Activated CD8-positive, alpha-beta T cell treated with anti-CD3 and anti-CD28 coated beads for 36 hours (primary cell): ENCODE data around the gene MRNIP. TPM values are rescaled to one million over a fixed set of nuclear protein-coding genes. Genes with fewer than 3 reads are reported as not detected.

Experiments used
- ATAC-seq: fragments of 200-7000 bp; cut with Tn5 transposase; one replicate; pipeline ENCODE4 v1.10.0; 2021; ENCODE audit warnings: mild to moderate bottlenecking, moderate library complexity
- CTCF ChIA-PET: fragments of 350-600 bp; sonication (Branson Sonifier 250); formaldehyde crosslinking; loops from one replicate; lab custom pipeline; 2021; ENCODE audit warnings: antibody characterized with exemption; lab: Charles Lee
- POLR2A ChIA-PET: fragments of 350-600 bp; sonication (Branson Sonifier 250); formaldehyde crosslinking; loops from one replicate; lab custom pipeline; 2021; ENCODE audit warnings: antibody characterized with exemption; lab: Charles Lee
- DNase-seq: peaks from one replicate; pipeline ENCODE4 v3.0.0-alpha.2; 2020
- H3K27ac Mint-ChIP-seq: one replicate; pipeline ENCODE4 v1.8.0; 2021; ENCODE audit warnings: mild to moderate bottlenecking, mixed read lengths
- H3K27me3 Mint-ChIP-seq: one replicate; pipeline ENCODE4 v1.8.0; 2021; ENCODE audit warnings: mixed read lengths
- H3K36me3 Mint-ChIP-seq: one replicate; pipeline ENCODE4 v1.8.0; 2021; ENCODE audit warnings: low read depth, mixed read lengths
- H3K4me1 Mint-ChIP-seq: one replicate; pipeline ENCODE4 v1.8.0; 2021; ENCODE audit warnings: low read depth, mixed read lengths
- H3K4me3 Mint-ChIP-seq: one replicate; pipeline ENCODE4 v1.8.0; 2021; ENCODE audit warnings: mild to moderate bottlenecking, moderate library complexity, mixed read lengths
- H3K9me3 Mint-ChIP-seq: one replicate; pipeline ENCODE4 v1.8.0; 2021; ENCODE audit warnings: mixed read lengths
- CTCF ChIP-seq: fragments of 200-600 bp; IDR thresholded peaks from one replicate; pipeline ENCODE4 v1.8.0; 2022; ENCODE audit warnings: antibody characterized with exemption, mild to moderate bottlenecking
- intact Hi-C: fragments of 100-400 bp; cut with micrococcal nuclease; formaldehyde crosslinking; loops from one replicate; pipeline ENCODE4 v1.10.0; 2022
- total RNA-seq, 2 experiments: library from RNA; stranded (reverse); gene quantifications; one replicate each; pipeline ENCODE4 v1.2.3, GENCODE V29; 2021

Gene MRNIP
- total RNA-seq, 2 experiments from 2014 or later, result 19.8 to 21.5 TPM

GRCh38 chr5:179805529-179806249, 52.9 kb downstream of the MRNIP start:
- Mint-ChIP-seq H3K4me1 (peaks cover 27% of the 10 kb centered on the region), H3K27ac (peak overlapping the region; percentile 87), H3K4me3 (peak overlapping the region; percentile 85), H3K27me3 (no peaks in the 10 kb centered on the region), H3K9me3 (no peaks in the 10 kb centered on the region), H3K36me3 (peaks cover 8% of the 10 kb centered on the region)
- POLR2A ChIA-PET, result interaction anchor here (0.6 to 3.5 kb wide), 9 partner anchors 9 to 182 kb away, joined by 3 to 25 read pairs (median 4); partner anchors contain the start of genes HNRNPH1, MRNIP and SQSTM1
- ATAC-seq (peak; percentile 15), DNase-seq (peak; percentile 65)
- no peak for TF ChIP-seq CTCF
- CTCF ChIA-PET, result interaction anchor here (1.3 to 1.4 kb wide), 2 partner anchors 9 to 101 kb away, joined by 3 to 5 read pairs; no protein-coding TSS in a partner anchor
- intact Hi-C loops, result no loop called here

DNA sequence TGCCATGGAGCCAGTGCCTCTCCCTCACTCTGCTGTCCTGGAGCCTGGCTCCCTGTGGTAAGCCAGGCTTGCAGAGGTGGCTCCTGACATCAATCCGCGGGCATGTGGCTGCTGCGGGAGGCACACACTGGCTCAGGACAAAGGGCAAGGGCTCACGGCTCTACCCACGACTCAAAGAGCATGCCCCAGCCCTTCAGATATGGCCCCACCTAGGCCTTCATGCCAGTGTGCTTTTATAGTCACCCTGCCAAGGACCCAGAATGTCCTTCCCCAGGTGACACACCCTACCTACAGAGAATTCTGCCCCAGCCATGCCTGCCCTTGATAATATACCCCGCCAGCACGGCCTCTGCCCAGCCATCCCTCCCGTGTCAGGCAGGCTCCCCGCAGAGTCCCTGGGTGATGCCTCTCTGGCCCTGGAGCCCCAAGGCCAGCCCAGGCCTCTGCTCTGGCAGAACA, 53.5 kb downstream of the MRNIP start:
- DNase-seq (no peak), ATAC-seq (no peak)
- ChIA-PET CTCF (interaction anchor here (1.3 to 1.6 kb wide), 3 partner anchors 9 to 102 kb away, joined by 3 to 5 read pairs (median 4); partner anchors contain the start of gene SQSTM1), POLR2A (interaction anchor here (0.7 to 3.5 kb wide), 7 partner anchors 9 to 182 kb away, joined by 3 to 25 read pairs (median 4); partner anchors contain the start of genes HNRNPH1 and SQSTM1)
- no peak for TF ChIP-seq CTCF
- Mint-ChIP-seq H3K4me3 (peak overlapping the region; percentile 85), H3K36me3 (peaks cover 4% of the 10 kb centered on the region), H3K9me3 (no peaks in the 10 kb centered on the region), H3K27me3 (no peaks in the 10 kb centered on the region), H3K27ac (peak overlapping the region; percentile 87), H3K4me1 (peaks cover 27% of the 10 kb centered on the region)
- intact Hi-C loops, result no loop called here

- H3K36me3 Mint-ChIP-seq, result peaks cover 4% of the 10 kb centered on the region
- ATAC-seq (no peak), DNase-seq (no peak)
- intact Hi-C loops, result loop anchor here (5.0 kb wide), 2 partner anchors 42 to 53 kb away; partner anchors contain the start of gene MRNIP
- H3K4me3 Mint-ChIP-seq, result peak overlapping the region; percentile 85
- ChIA-PET CTCF (interaction anchor here (1.6 kb wide), 1 partner anchor 16 kb away, joined by 4 read pairs; the partner anchor contains the start of gene SQSTM1), POLR2A (interaction anchor here (0.9 to 3.5 kb wide), 3 partner anchors 8 to 16 kb away, joined by 3 to 25 read pairs (median 4); partner anchors contain the start of gene SQSTM1)
- TF ChIP-seq CTCF, result no peak
- H3K9me3 Mint-ChIP-seq, result no peaks in the 10 kb centered on the region
- peak overlapping the region; percentile 87 for H3K27ac Mint-ChIP-seq
- no peaks in the 10 kb centered on the region for H3K27me3 Mint-ChIP-seq
- H3K4me1 Mint-ChIP-seq, result peaks cover 27% of the 10 kb centered on the region
Measured at GRCh38 chr5:179804555-179804947, 54.1 kb downstream of the MRNIP start.

DNA sequence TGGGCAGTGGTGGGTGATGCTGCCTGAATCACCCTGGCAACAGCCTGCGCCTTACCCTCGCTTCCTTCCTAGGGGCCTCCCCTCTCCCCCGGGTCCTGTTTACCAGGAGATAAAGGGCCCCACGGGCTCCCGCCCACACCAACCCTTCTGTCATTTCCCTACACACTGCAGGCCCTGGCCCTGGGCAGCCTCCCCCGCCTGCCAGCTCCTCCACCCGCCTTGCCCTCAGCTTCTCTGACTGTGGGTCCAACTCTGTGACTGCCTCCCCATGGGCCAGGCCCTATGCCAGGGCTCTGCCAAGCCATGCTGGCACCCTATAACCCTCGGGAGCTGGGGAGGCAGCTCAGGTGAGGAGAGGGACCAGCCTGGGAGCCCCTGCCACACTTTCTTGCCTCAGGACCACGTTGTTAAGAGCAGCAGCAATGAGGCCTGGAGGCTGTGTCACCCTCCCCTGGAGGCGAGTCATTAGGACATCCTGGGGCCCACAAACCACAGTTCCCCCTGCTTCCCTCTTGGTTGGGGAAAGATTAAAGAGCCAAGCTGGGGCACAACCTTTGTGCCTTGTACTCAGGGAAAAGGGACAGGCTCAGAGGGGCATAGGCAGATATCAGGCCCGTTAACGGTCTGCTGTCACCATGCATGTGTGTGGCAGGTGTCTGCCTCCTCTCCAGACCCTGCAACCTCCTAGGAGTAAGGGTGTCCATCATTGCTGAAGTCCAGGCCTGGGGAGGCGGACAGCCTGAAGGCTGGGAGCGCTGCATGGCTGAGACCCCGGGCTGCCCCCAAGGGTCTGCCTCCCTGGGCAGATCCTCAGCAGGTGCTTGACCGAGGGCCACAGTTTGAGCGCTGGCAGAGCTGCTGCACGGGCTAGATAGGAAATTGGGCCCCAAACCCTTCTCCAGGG, 54.7 kb downstream of the MRNIP start:
- Mint-ChIP-seq H3K27ac (peak overlapping the region; percentile 87), H3K27me3 (no peaks in the 10 kb centered on the region), H3K4me1 (peaks cover 27% of the 10 kb centered on the region), H3K4me3 (peak overlapping the region; percentile 85), H3K36me3 (peaks cover 4% of the 10 kb centered on the region), H3K9me3 (no peaks in the 10 kb centered on the region)
- TF ChIP-seq CTCF, result no peak
- ChIA-PET POLR2A (interaction anchor here (0.9 to 3.5 kb wide), 5 partner anchors 8 to 181 kb away, joined by 3 to 25 read pairs (median 4); partner anchors contain the start of genes HNRNPH1 and SQSTM1), CTCF (interaction anchor here (0.9 to 2.9 kb wide), 5 partner anchors 10 to 67 kb away, joined by 3 to 13 read pairs (median 4); partner anchors contain the start of genes LTC4S and SQSTM1)
- ATAC-seq (peak; percentile 69), DNase-seq (peak; percentile 93)
- intact Hi-C loops, result loop anchor here (2.0 to 5.0 kb wide), 3 partner anchors 42 to 103 kb away; partner anchors contain the start of genes MRNIP and TBC1D9B
